HCT116 (cell line): ENCODE data around the gene GBP7. TPM values are rescaled to one million over a fixed set of nuclear protein-coding genes. Genes with fewer than 3 reads are reported as not detected.

Source experiments
- ATAC-seq: fragments of 200-7000 bp; cut with Tn5 transposase; 2 replicates; pipeline ENCODE4 v1.9.1; 2020; ENCODE audit warnings: mild to moderate bottlenecking, moderate library complexity
- BruUV-seq: library from RNA; stranded (reverse); fragments of 400-500 nt; replicated peaks from 2 replicates; lab custom pipeline; 2021; lab: Mats Ljungman, UMichigan
- CTCF ChIA-PET: fragments of 300-600 bp; sonication (Branson Sonifier 250); formaldehyde crosslinking; loops from one replicate; lab custom pipeline; 2021; ENCODE audit warnings: antibody characterized with exemption; lab: Charles Lee
- POLR2A ChIA-PET: fragments of 300-600, 350-600 bp; sonication (Branson Sonifier 250); formaldehyde crosslinking; loops from one replicate; lab custom pipeline; 2021; ENCODE audit warnings: antibody characterized with exemption; lab: Charles Lee
- RAD21 ChIA-PET, 2 experiments: fragments of 300-600 bp; sonication (Branson Sonifier 250); formaldehyde crosslinking; loops; one replicate each; lab custom pipeline; 2023; ENCODE audit warnings: low total read pairs in 2 of 2; ENCODE audit not compliant: uncharacterized antibody in 2 of 2, unreplicated experiment in 2 of 2, low non-redundant PET in 1 of 2; lab: Charles Lee
- DNase-seq: peaks from one replicate; pipeline ENCODE4 v3.0.0-alpha.2; 2010; ENCODE audit warnings: low read depth, low spot score
- H2AFZ ChIP-seq: fragments of 200-600 bp; shearing (Covaris generic), sonication (generic); 2 replicates; pipeline ENCODE4 v1.6.1; 2017; ENCODE audit warnings: low read depth, mixed run types, mixed read lengths, antibody characterized with exemption, low read length; ENCODE audit not compliant: poor library complexity, severe bottlenecking
- H3K27ac ChIP-seq: 2 replicates; pipeline ENCODE4 v1.5.1; 2012; ENCODE audit warnings: low read depth, low read length
- H3K27me3 ChIP-seq: fragments of 200-600 bp; sonication (generic); 2 replicates; pipeline ENCODE4 v1.6.1; 2016; ENCODE audit warnings: mixed run types, low read length, mixed read lengths; ENCODE audit not compliant: insufficient read depth
- H3K36me3 ChIP-seq, 2 experiments: fragments of 200-500 bp in 1 of 2; fragments of 200-600 bp in 1 of 2; sonication (Bioruptor generic) in 1 of 2; sonication (generic) in 1 of 2; 2 replicates each; pipeline versions ENCODE4 v1.5.1 to v1.6.1; 2014 to 2016; ENCODE audit warnings: low read length in 2 of 2, inconsistent platforms in 1 of 2, mixed read lengths in 1 of 2, mixed run types in 1 of 2; ENCODE audit not compliant: insufficient read depth in 2 of 2, control insufficient read depth in 1 of 2
- H3K4me1 ChIP-seq, 2 experiments: fragments of 200-600 bp in 1 of 2; sonication (generic) in 1 of 2; 2 replicates each; pipeline versions ENCODE4 v1.5.1 to v1.6.1; 2012 to 2017; ENCODE audit warnings: low read length in 2 of 2, inconsistent platforms in 1 of 2, mild to moderate bottlenecking in 1 of 2, mixed read lengths in 1 of 2, mixed run types in 1 of 2, moderate library complexity in 1 of 2; ENCODE audit not compliant: insufficient read depth in 2 of 2, control insufficient read depth in 1 of 2
- H3K4me2 ChIP-seq: fragments of 200-600 bp; sonication (generic); 2 replicates; pipeline ENCODE4 v1.6.1; 2017; ENCODE audit warnings: mixed run types, low read length, mixed read lengths
- H3K4me3 ChIP-seq, 2 experiments: fragments of 200-600 bp in 1 of 2; sonication (generic) in 1 of 2; replicated peaks in 1 of 2; 2 replicates each; pipeline ENCODE4 v1.5.1; 2011 to 2016; ENCODE audit warnings: low read length in 2 of 2, control low read depth in 1 of 2, low read depth in 1 of 2, mild to moderate bottlenecking in 1 of 2, mixed read lengths in 1 of 2, mixed run types in 1 of 2
- H3K79me2 ChIP-seq: fragments of 200-600 bp; sonication (generic); 2 replicates; pipeline ENCODE4 v1.6.1; 2017; ENCODE audit warnings: mild to moderate bottlenecking, mixed run types, low read length, moderate library complexity, mixed read lengths; ENCODE audit not compliant: insufficient read depth
- H3K9ac ChIP-seq: fragments of 200-600 bp; sonication (generic); 2 replicates; pipeline ENCODE4 v1.6.1; 2016; ENCODE audit warnings: low read length, mixed read lengths
- H3K9me2 ChIP-seq: fragments of 200-600 bp; sonication (generic), shearing (Covaris generic); 2 replicates; pipeline ENCODE4 v1.6.1; 2017; ENCODE audit warnings: mixed run types, mild to moderate bottlenecking, moderate library complexity; ENCODE audit not compliant: insufficient read depth
- H3K9me3 ChIP-seq, 2 experiments: fragments of 200-500 bp in 1 of 2; fragments of 200-600 bp in 1 of 2; sonication (Bioruptor generic) in 1 of 2; sonication (generic) in 1 of 2; 2 replicates each; pipeline ENCODE4 v1.6.1; 2014 to 2017; ENCODE audit warnings: low read length in 2 of 2, mixed read lengths in 2 of 2, inconsistent platforms in 1 of 2, low read depth in 1 of 2, mild to moderate bottlenecking in 1 of 2, mixed run types in 1 of 2, moderate library complexity in 1 of 2; ENCODE audit not compliant: control insufficient read depth in 1 of 2, insufficient read depth in 1 of 2
- H4K20me1 ChIP-seq: fragments of 200-600 bp; sonication (generic), shearing (Covaris generic); 2 replicates; pipeline ENCODE4 v1.6.1; 2017; ENCODE audit warnings: mixed run types, mild to moderate bottlenecking, moderate library complexity; ENCODE audit not compliant: insufficient read depth
- EGR1 ChIP-seq: IDR thresholded peaks from 2 replicates; pipeline ENCODE4 v1.6.1; 2012; ENCODE audit warnings: low read depth
- EZH2 ChIP-seq: fragments of 200-600 bp; sonication (generic); IDR thresholded peaks from 2 replicates; pipeline ENCODE4 v1.6.1; 2017; ENCODE audit warnings: antibody characterized with exemption, mixed run types
- EZH2phosphoT487 ChIP-seq: fragments of 200-600 bp; IDR thresholded peaks from 2 replicates; pipeline ENCODE4 v1.6.1; 2018; ENCODE audit warnings: antibody characterized with exemption, borderline replicate concordance
- POLR2AphosphoS5 ChIP-seq: IDR thresholded peaks from 2 replicates; pipeline ENCODE4 v1.6.1; 2011; ENCODE audit warnings: mild to moderate bottlenecking, low read depth, low read length, moderate library complexity
- SIN3A ChIP-seq: IDR thresholded peaks from 2 replicates; pipeline ENCODE4 v1.6.1; 2012; ENCODE audit warnings: low read depth
- SP1 ChIP-seq: IDR thresholded peaks from 2 replicates; pipeline ENCODE4 v1.6.1; 2012; ENCODE audit warnings: low read depth
- SRF ChIP-seq: IDR thresholded peaks from 2 replicates; pipeline ENCODE4 v1.6.1; 2012; ENCODE audit warnings: low read depth
- intact Hi-C: fragments of 100-400 bp; cut with micrococcal nuclease; formaldehyde crosslinking; loops from 2 replicates; pipeline ENCODE4 v1.10.0; 2022
- total RNA-seq: library from RNA; stranded (reverse); gene quantifications from one replicate; pipeline ENCODE4 v1.2.1, GENCODE V29; 2021; ENCODE audit not compliant: unreplicated experiment

Gene GBP7
- total RNA-seq, 1 experiment from 2014 or later = not detected

- Histone ChIP-seq H3K4me2 (no peak overlapping the region), H4K20me1 (no peaks in the 10 kb centered on the region), H3K79me2 (no peaks in the 10 kb centered on the region), H3K36me3 (no peaks in the 10 kb centered on the region), H3K27me3 (no peaks in the 10 kb centered on the region), H3K9me3 (no peaks in the 10 kb centered on the region), H3K9ac (no peak overlapping the region), H2AFZ (no peak overlapping the region), H3K9me2 (no peaks in the 10 kb centered on the region), H3K4me1 (no peaks in the 10 kb centered on the region), H3K4me3 (no peak overlapping the region), H3K27ac (no peak overlapping the region)
- BruUV-seq = no TSS peak
- intact Hi-C loops = no loop called here
- ATAC-seq (no peak), DNase-seq (no peak)
- ChIA-PET POLR2A (no interaction called here), RAD21 (no interaction called here), CTCF (no interaction called here)
- no peak for TF ChIP-seq SRF
- TF ChIP-seq POLR2AphosphoS5 = no peak
- TF ChIP-seq SP1 = no peak
Measured at GRCh38 chr1:89174491-89174890, 1.3 kb downstream of the GBP7 start.

- no peak overlapping the region for H3K4me2 ChIP-seq
- DNase-seq (no peak), ATAC-seq (no peak)
- ChIA-PET POLR2A (no interaction called here), RAD21 (no interaction called here), CTCF (no interaction called here)
- no peaks in the 10 kb centered on the region for H3K79me2 ChIP-seq
- H2AFZ ChIP-seq = no peak overlapping the region
- H3K36me3 ChIP-seq = no peaks in the 10 kb centered on the region
- H3K4me1 ChIP-seq = no peaks in the 10 kb centered on the region
- H3K27me3 ChIP-seq = no peaks in the 10 kb centered on the region
- TF ChIP-seq SIN3A = no peak
- TF ChIP-seq EGR1 = no peak
- no peak for TF ChIP-seq EZH2
- TF ChIP-seq EZH2phosphoT487 = no peak
- H3K4me3 ChIP-seq = no peak overlapping the region
- intact Hi-C loops = no loop called here
- H3K9me3 ChIP-seq = no peaks in the 10 kb centered on the region
- H3K9me2 ChIP-seq = no peaks in the 10 kb centered on the region
- no peak overlapping the region for H3K27ac ChIP-seq
- BruUV-seq = no TSS peak
- no peak overlapping the region for H3K9ac ChIP-seq
- no peaks in the 10 kb centered on the region for H4K20me1 ChIP-seq
Measured at GRCh38 chr1:89172468-89173143, 3.2 kb downstream of the GBP7 start.
